Large intestine (tissue), 3 donors: ENCODE data around the gene MNS1. TPM values are rescaled to one million over a fixed set of nuclear protein-coding genes. Genes with fewer than 3 reads are reported as not detected.
A peak's percentile ranks its signal among the peaks of the same experiment; 100 is the strongest.
"Not testable (repeated sequence)": the region's sequence is repeated elsewhere in the genome, so short reads cannot be mapped to it uniquely, and the experiment has no call there.

Experiments used
- DNase-seq, 2 donors: peaks; one replicate each; pipeline versions ENCODE4 v3.0.0 to v3.0.0-alpha.2; 2013
- H3K27ac ChIP-seq: one replicate; pipeline ENCODE4 v1.5.1; 2013; ENCODE audit warnings: low read length
- H3K27me3 ChIP-seq: 2 replicates; pipeline ENCODE4 v1.6.1; 2013; ENCODE audit warnings: low read length; ENCODE audit not compliant: control insufficient read depth, insufficient read depth
- H3K36me3 ChIP-seq: 2 replicates; pipeline ENCODE4 v1.6.1; 2013; ENCODE audit warnings: low read length; ENCODE audit not compliant: control insufficient read depth, insufficient read depth
- H3K4me1 ChIP-seq: one replicate; pipeline ENCODE4 v1.6.1; 2013; ENCODE audit warnings: low read length; ENCODE audit not compliant: control insufficient read depth, insufficient read depth
- H3K4me3 ChIP-seq: one replicate; pipeline ENCODE4 v1.5.1; 2013; ENCODE audit warnings: low read length
- H3K9me3 ChIP-seq: one replicate; pipeline ENCODE4 v1.6.1; 2013; ENCODE audit warnings: mild to moderate bottlenecking, low read depth, low read length, moderate library complexity; ENCODE audit not compliant: control insufficient read depth
- whole genome bisulfite sequencing: methylation state at CpG from one replicate; pipeline ENCODE4 v1.1.5; 2013; ENCODE audit warnings: low lambda C conversion rate; ENCODE audit not compliant: insufficient coverage; 5-methylcytosine and 5-hydroxymethylcytosine counted together
- polyA plus RNA-seq: library from polyadenylated mRNA; unstranded; fragments of 120-200 nt; gene quantifications from one replicate; pipeline ENCODE4 v1.2.1, GENCODE V29; 2013

Gene MNS1
- polyA plus RNA-seq, 1 donor, result 5.0 TPM

GRCh38 chr15:56459096-56459495, 5.8 kb downstream of the MNS1 start:
- H3K9me3 ChIP-seq, result no peaks in the 10 kb centered on the region
- no peak for DNase-seq
- WGBS, result no CpG with 5 or more reads among the region's 2 CpGs

GRCh38 chr15:56456229-56456628, 8.7 kb downstream of the MNS1 start:
- no peak overlapping the region for H3K4me3 ChIP-seq
- no peak overlapping the region for H3K27ac ChIP-seq
- H3K4me1 ChIP-seq, result no peaks in the 10 kb centered on the region
- no peaks in the 10 kb centered on the region for H3K9me3 ChIP-seq
- 86% methylated on average over 3 of the region's 3 CpGs for WGBS
- DNase-seq, result no peak
- H3K36me3 ChIP-seq, result no peaks in the 10 kb centered on the region
- no peaks in the 10 kb centered on the region for H3K27me3 ChIP-seq

More at GRCh38 chr15:56459096-56459495, 5.8 kb downstream of the MNS1 start:
- no peak overlapping the region for H3K27ac ChIP-seq
- H3K4me1 ChIP-seq, result no peaks in the 10 kb centered on the region
- H3K27me3 ChIP-seq, result no peaks in the 10 kb centered on the region
- no peak overlapping the region for H3K4me3 ChIP-seq
- H3K36me3 ChIP-seq, result no peaks in the 10 kb centered on the region

GRCh38 chr15:56454836-56455235, 10.1 kb downstream of the MNS1 start:
- H3K4me1 ChIP-seq, result no peaks in the 10 kb centered on the region
- H3K27ac ChIP-seq, result no peak overlapping the region
- no peaks in the 10 kb centered on the region for H3K36me3 ChIP-seq
- no peak overlapping the region for H3K4me3 ChIP-seq
- no peaks in the 10 kb centered on the region for H3K9me3 ChIP-seq
- no peaks in the 10 kb centered on the region for H3K27me3 ChIP-seq
- no peak for DNase-seq
- no CpG with 5 or more reads among the region's 1 CpG for WGBS

- H3K9me3 ChIP-seq, result no peaks in the 10 kb centered on the region
- no peak overlapping the region for H3K4me3 ChIP-seq
- WGBS, result 80% methylated on average over 1 of the region's 5 CpGs
Observed at GRCh38 chr15:56445746-56446145, 19.2 kb downstream of the MNS1 start.

GRCh38 chr15:56442354-56442753, 22.6 kb downstream of the MNS1 start:
- DNase-seq, result no peak
- Histone ChIP-seq H3K4me1 (no peaks in the 10 kb centered on the region), H3K36me3 (no peaks in the 10 kb centered on the region), H3K9me3 (no peaks in the 10 kb centered on the region), H3K4me3 (no peak overlapping the region), H3K27ac (no peak overlapping the region), H3K27me3 (no peaks in the 10 kb centered on the region)
- WGBS, result 80% methylated on average over 1 of the region's 3 CpGs

More at GRCh38 chr15:56445746-56446145, 19.2 kb downstream of the MNS1 start:
- H3K36me3 ChIP-seq, result no peaks in the 10 kb centered on the region
- H3K27me3 ChIP-seq, result no peaks in the 10 kb centered on the region
- no peak overlapping the region for H3K27ac ChIP-seq
- H3K4me1 ChIP-seq, result no peaks in the 10 kb centered on the region
- DNase-seq, result peak in 1 of 2 donors; percentile 9

GRCh38 chr15:56440214-56440770, 24.6 kb downstream of the MNS1 start:
- Histone ChIP-seq H3K27ac (no peak overlapping the region), H3K27me3 (no peaks in the 10 kb centered on the region), H3K9me3 (no peaks in the 10 kb centered on the region), H3K4me1 (no peaks in the 10 kb centered on the region), H3K36me3 (no peaks in the 10 kb centered on the region), H3K4me3 (no peak overlapping the region)
- no CpG with 5 or more reads among the region's 1 CpG for WGBS
- no peak for DNase-seq

- H3K9me3 ChIP-seq, result no peaks in the 10 kb centered on the region
- no peak overlapping the region for H3K4me3 ChIP-seq
- no peaks in the 10 kb centered on the region for H3K36me3 ChIP-seq
- 100% methylated on average over 1 of the region's 5 CpGs for WGBS
- H3K27ac ChIP-seq, result no peak overlapping the region
- no peaks in the 10 kb centered on the region for H3K4me1 ChIP-seq
- no peak for DNase-seq
- H3K27me3 ChIP-seq, result no peaks in the 10 kb centered on the region
Observed at GRCh38 chr15:56432304-56432703, 32.6 kb downstream of the MNS1 start.

GRCh38 chr15:56428821-56429458, 36.0 kb downstream of the MNS1 start:
- H3K4me1 ChIP-seq, result no peaks in the 10 kb centered on the region
- peaks cover 6% of the 10 kb centered on the region for H3K36me3 ChIP-seq
- WGBS, result 57% methylated on average over 1 of the region's 2 CpGs
- H3K9me3 ChIP-seq, result no peaks in the 10 kb centered on the region
- peak in 1 of 2 donors; percentile 16 for DNase-seq
- no peak overlapping the region for H3K4me3 ChIP-seq
- no peak overlapping the region for H3K27ac ChIP-seq
- H3K27me3 ChIP-seq, result no peaks in the 10 kb centered on the region

GRCh38 chr15:56425976-56426375, 39.0 kb downstream of the MNS1 start:
- Histone ChIP-seq H3K4me3 (no peak overlapping the region), H3K4me1 (no peaks in the 10 kb centered on the region), H3K36me3 (peaks cover 6% of the 10 kb centered on the region), H3K9me3 (no peaks in the 10 kb centered on the region), H3K27ac (no peak overlapping the region), H3K27me3 (no peaks in the 10 kb centered on the region)
- DNase-seq, result no peak
- WGBS, result no CpG with 5 or more reads among the region's 1 CpG

- H3K4me3 ChIP-seq, result no peak overlapping the region
- H3K36me3 ChIP-seq, result peaks cover 6% of the 10 kb centered on the region
- H3K4me1 ChIP-seq, result no peaks in the 10 kb centered on the region
- no peaks in the 10 kb centered on the region for H3K27me3 ChIP-seq
- no peaks in the 10 kb centered on the region for H3K9me3 ChIP-seq
- no peak overlapping the region for H3K27ac ChIP-seq
- no peak for DNase-seq
Observed at GRCh38 chr15:56425276-56425675, 39.7 kb downstream of the MNS1 start.

- not testable (repeated sequence) for H3K36me3 ChIP-seq, H3K27ac ChIP-seq, H3K4me3 ChIP-seq, H3K27me3 ChIP-seq, DNase-seq, H3K9me3 ChIP-seq, H3K4me1 ChIP-seq
- WGBS, result no CpG with 5 or more reads among the region's 1 CpG
Observed at GRCh38 chr15:56413114-56413733, 51.7 kb downstream of the MNS1 start.
